WTC11 (cell line): ENCODE results near the gene PLXNA1. TPM values are rescaled to one million over a fixed set of nuclear protein-coding genes. Genes with fewer than 3 reads are reported as not detected.
A peak's percentile ranks its signal among the peaks of the same experiment; 100 is the strongest.

Experiments used
- ATAC-seq: fragments of 200-7000 bp; cut with Tn5 transposase; 2 replicates; pipeline ENCODE4 v1.10.0; 2021; ENCODE audit warnings: mild to moderate bottlenecking, moderate library complexity
- CTCF ChIA-PET: fragments of 300-600 bp; sonication (Branson Sonifier 250); formaldehyde crosslinking; loops from one replicate; lab custom pipeline; 2021; ENCODE audit warnings: antibody characterized with exemption; lab: Charles Lee
- POLR2A ChIA-PET: fragments of 350-600 bp; sonication (Branson Sonifier 250); formaldehyde crosslinking; loops from one replicate; lab custom pipeline; 2021; ENCODE audit warnings: antibody characterized with exemption; lab: Charles Lee
- DNase-seq: peaks from one replicate; pipeline ENCODE4 v3.0.0; 2021; ENCODE audit warnings: low spot score
- H3K27ac Mint-ChIP-seq: 2 replicates; pipeline ENCODE4 v1.8.0; 2021; ENCODE audit warnings: mixed read lengths
- H3K27me3 Mint-ChIP-seq: 2 replicates; pipeline ENCODE4 v1.8.0; 2021; ENCODE audit warnings: low read depth, mild to moderate bottlenecking, moderate library complexity, mixed read lengths
- H3K36me3 Mint-ChIP-seq: 2 replicates; pipeline ENCODE4 v1.8.0; 2021; ENCODE audit warnings: mixed read lengths
- H3K4me1 Mint-ChIP-seq: 2 replicates; pipeline ENCODE4 v1.8.0; 2022; ENCODE audit warnings: mixed read lengths
- H3K4me3 Mint-ChIP-seq: 2 replicates; pipeline ENCODE4 v1.8.0; 2021; ENCODE audit warnings: mild to moderate bottlenecking, moderate library complexity, mixed read lengths
- H3K9me3 Mint-ChIP-seq: 2 replicates; pipeline ENCODE4 v1.8.0; 2021; ENCODE audit warnings: mixed read lengths
- CREM ChIP-seq: sonication (generic); formaldehyde crosslinking; IDR thresholded peaks from 2 replicates; pipeline ENCODE4 v1.8.1; 2022; ENCODE audit warnings: mild to moderate bottlenecking, missing genetic modification reagents, moderate library complexity
- NFYB ChIP-seq: sonication (generic); formaldehyde crosslinking; conservative IDR thresholded peaks from 2 replicates; pipeline ENCODE4 v1.8.0; 2022; ENCODE audit warnings: low read depth, missing genetic modification reagents
- TP53 ChIP-seq: sonication (generic); formaldehyde crosslinking; IDR thresholded peaks from 2 replicates; pipeline ENCODE4 v1.8.1; 2023; ENCODE audit warnings: mild to moderate bottlenecking, missing genetic modification reagents
- ZNF121 ChIP-seq: sonication (generic); formaldehyde crosslinking; IDR thresholded peaks from 2 replicates; pipeline ENCODE4 v1.8.0; 2023; ENCODE audit warnings: missing genetic modification reagents
- ZNF232 ChIP-seq: sonication (generic); formaldehyde crosslinking; IDR thresholded peaks from 2 replicates; pipeline ENCODE4 v1.8.0; 2022; ENCODE audit warnings: mild to moderate bottlenecking, missing genetic modification reagents
- total RNA-seq: library from RNA; stranded (reverse); gene quantifications from 3 replicates; pipeline ENCODE4 v1.2.3, GENCODE V29; 2021
- TF ChIP-seq, protein P1 (sequence below): sonication (generic); formaldehyde crosslinking; IDR thresholded peaks from 2 replicates; pipeline ENCODE4 v1.8.1; 2022; ENCODE audit warnings: mild to moderate bottlenecking, moderate library complexity, missing genetic modification reagents
- TF ChIP-seq, protein P2 (sequence below): fragments of 250-450 bp; sonication (Bioruptor Pico); IDR thresholded peaks from 2 replicates; pipeline ENCODE4 v1.9.0; 2021; ENCODE audit warnings: mild to moderate bottlenecking, borderline replicate concordance
- TF ChIP-seq, protein P3 (sequence below): fragments of 250-450 bp; sonication (Bioruptor Pico); IDR thresholded peaks from 2 replicates; pipeline ENCODE4 v1.9.0; 2021; ENCODE audit warnings: moderate library complexity, mild to moderate bottlenecking, inconsistent platforms, borderline replicate concordance
- TF ChIP-seq, protein P4 (sequence below): sonication (generic); formaldehyde crosslinking; IDR thresholded peaks from 2 replicates; pipeline ENCODE4 v1.8.1; 2023; ENCODE audit warnings: mild to moderate bottlenecking, missing genetic modification reagents
- TF ChIP-seq, protein P5 (sequence below): sonication (generic); formaldehyde crosslinking; IDR thresholded peaks from 2 replicates; pipeline ENCODE4 v1.8.1; 2023; ENCODE audit warnings: mild to moderate bottlenecking, moderate library complexity, missing genetic modification reagents
- TF ChIP-seq, protein P6 (sequence below): sonication (generic); formaldehyde crosslinking; IDR thresholded peaks from 2 replicates; pipeline ENCODE4 v1.8.1; 2023; ENCODE audit warnings: mild to moderate bottlenecking, missing genetic modification reagents

The PLXNA1 gene
- total RNA-seq, 1 experiment from 2014 or later, result 53.8 TPM

DNA sequence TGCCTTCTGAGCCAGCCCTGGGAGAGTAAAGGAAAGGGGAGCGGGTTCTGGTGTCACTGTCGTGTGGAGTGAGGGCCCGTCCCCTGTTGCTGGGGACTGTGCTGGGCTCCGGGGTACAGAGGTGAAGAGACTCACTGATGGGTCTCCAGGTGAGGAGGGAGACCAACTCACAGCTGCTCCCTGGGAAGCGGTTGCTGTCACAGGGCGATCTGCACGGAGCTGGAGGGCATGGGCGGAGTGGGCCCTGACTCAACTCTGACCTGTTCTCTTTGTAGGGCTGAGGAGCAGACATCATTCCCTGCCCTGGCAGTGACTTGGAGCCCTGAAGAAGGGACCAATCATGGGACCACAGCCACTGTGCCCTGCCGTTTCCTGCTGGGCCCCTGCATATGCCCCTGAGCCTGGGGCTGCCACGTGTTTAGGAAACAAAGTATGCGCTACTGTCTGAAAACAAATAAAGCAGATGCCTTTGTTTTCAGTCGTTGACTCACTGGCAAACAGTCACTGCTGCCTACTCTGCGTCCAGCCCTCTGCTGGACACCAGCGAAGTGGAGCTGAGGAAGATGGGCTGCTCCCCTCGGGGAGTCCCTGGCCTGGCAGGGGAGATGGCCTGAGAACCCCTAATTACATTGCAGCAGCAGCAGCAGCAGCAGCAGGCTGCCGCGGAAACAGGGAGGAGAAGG lies 22.9 kb upstream of the PLXNA1 start:
- no peak overlapping the region for H3K4me3 Mint-ChIP-seq
- ATAC-seq, result peak; percentile 25
- H3K4me1 Mint-ChIP-seq, result peaks cover 16% of the 10 kb centered on the region
- peak overlapping the region; percentile 89 for H3K27ac Mint-ChIP-seq
- TF ChIP-seq, protein P1, sequence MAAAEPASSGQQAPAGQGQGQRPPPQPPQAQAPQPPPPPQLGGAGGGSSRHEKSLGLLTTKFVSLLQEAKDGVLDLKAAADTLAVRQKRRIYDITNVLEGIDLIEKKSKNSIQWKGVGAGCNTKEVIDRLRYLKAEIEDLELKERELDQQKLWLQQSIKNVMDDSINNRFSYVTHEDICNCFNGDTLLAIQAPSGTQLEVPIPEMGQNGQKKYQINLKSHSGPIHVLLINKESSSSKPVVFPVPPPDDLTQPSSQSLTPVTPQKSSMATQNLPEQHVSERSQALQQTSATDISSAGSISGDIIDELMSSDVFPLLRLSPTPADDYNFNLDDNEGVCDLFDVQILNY (CRISPR knock-in tag), result no peak
- TF ChIP-seq, protein P2, sequence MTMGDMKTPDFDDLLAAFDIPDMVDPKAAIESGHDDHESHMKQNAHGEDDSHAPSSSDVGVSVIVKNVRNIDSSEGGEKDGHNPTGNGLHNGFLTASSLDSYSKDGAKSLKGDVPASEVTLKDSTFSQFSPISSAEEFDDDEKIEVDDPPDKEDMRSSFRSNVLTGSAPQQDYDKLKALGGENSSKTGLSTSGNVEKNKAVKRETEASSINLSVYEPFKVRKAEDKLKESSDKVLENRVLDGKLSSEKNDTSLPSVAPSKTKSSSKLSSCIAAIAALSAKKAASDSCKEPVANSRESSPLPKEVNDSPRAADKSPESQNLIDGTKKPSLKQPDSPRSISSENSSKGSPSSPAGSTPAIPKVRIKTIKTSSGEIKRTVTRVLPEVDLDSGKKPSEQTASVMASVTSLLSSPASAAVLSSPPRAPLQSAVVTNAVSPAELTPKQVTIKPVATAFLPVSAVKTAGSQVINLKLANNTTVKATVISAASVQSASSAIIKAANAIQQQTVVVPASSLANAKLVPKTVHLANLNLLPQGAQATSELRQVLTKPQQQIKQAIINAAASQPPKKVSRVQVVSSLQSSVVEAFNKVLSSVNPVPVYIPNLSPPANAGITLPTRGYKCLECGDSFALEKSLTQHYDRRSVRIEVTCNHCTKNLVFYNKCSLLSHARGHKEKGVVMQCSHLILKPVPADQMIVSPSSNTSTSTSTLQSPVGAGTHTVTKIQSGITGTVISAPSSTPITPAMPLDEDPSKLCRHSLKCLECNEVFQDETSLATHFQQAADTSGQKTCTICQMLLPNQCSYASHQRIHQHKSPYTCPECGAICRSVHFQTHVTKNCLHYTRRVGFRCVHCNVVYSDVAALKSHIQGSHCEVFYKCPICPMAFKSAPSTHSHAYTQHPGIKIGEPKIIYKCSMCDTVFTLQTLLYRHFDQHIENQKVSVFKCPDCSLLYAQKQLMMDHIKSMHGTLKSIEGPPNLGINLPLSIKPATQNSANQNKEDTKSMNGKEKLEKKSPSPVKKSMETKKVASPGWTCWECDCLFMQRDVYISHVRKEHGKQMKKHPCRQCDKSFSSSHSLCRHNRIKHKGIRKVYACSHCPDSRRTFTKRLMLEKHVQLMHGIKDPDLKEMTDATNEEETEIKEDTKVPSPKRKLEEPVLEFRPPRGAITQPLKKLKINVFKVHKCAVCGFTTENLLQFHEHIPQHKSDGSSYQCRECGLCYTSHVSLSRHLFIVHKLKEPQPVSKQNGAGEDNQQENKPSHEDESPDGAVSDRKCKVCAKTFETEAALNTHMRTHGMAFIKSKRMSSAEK (CRISPR knock-in tag), result no peak
- no peak for DNase-seq
- H3K27me3 Mint-ChIP-seq, result no peaks in the 10 kb centered on the region
- H3K9me3 Mint-ChIP-seq, result no peaks in the 10 kb centered on the region
- CTCF ChIA-PET, result interaction anchor here (0.6 to 1.8 kb wide), 3 partner anchors 12 to 498 kb away, joined by 3 to 7 read pairs (median 3); no protein-coding TSS in a partner anchor
- POLR2A ChIA-PET, result no interaction called here
- H3K36me3 Mint-ChIP-seq, result no peaks in the 10 kb centered on the region

DNA sequence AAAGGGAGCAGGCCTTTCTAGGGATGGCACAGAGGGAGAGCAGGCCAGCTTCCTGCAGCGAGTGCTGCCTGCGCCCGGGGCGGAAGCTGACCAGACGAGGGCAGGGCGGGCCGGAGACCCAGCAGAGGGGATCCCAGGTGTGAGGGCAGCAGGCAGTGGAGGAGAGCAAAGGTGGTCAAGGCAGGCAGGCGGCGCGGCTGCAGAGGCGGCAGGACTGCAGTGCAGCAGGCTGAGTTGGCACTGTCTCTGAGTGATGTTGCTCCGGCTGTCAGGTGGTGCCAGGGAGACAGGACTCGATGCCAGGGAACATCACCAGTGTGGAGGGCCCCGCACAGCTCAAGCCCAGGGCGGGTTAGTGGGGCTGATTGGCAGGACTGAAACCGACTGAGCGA lies 22.3 kb upstream of the PLXNA1 start:
- ChIA-PET POLR2A (no interaction called here), CTCF (interaction anchor here (0.6 to 1.8 kb wide), 4 partner anchors 12 to 498 kb away, joined by 3 to 7 read pairs (median 4); partner anchors contain the start of gene PLXNA1)
- ATAC-seq, result peak; percentile 8; the same call in 1 of the 2 replicates
- Mint-ChIP-seq H3K9me3 (no peaks in the 10 kb centered on the region), H3K27me3 (no peaks in the 10 kb centered on the region), H3K27ac (peak overlapping the region; percentile 89), H3K4me3 (no peak overlapping the region), H3K4me1 (peaks cover 16% of the 10 kb centered on the region), H3K36me3 (no peaks in the 10 kb centered on the region)
- TF ChIP-seq, protein P3, sequence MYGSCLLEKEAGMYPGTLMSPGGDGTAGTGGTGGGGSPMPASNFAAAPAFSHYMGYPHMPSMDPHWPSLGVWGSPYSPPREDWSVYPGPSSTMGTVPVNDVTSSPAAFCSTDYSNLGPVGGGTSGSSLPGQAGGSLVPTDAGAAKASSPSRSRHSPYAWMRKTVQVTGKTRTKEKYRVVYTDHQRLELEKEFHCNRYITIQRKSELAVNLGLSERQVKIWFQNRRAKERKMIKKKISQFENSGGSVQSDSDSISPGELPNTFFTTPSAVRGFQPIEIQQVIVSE (CRISPR knock-in tag), result no peak
- TF ChIP-seq NFYB (CRISPR knock-in tag) (no peak), ZNF121 (CRISPR knock-in tag) (no peak), ZNF232 (no peak), TP53 (CRISPR knock-in tag) (no peak), CREM (no peak)
- TF ChIP-seq, protein P4, sequence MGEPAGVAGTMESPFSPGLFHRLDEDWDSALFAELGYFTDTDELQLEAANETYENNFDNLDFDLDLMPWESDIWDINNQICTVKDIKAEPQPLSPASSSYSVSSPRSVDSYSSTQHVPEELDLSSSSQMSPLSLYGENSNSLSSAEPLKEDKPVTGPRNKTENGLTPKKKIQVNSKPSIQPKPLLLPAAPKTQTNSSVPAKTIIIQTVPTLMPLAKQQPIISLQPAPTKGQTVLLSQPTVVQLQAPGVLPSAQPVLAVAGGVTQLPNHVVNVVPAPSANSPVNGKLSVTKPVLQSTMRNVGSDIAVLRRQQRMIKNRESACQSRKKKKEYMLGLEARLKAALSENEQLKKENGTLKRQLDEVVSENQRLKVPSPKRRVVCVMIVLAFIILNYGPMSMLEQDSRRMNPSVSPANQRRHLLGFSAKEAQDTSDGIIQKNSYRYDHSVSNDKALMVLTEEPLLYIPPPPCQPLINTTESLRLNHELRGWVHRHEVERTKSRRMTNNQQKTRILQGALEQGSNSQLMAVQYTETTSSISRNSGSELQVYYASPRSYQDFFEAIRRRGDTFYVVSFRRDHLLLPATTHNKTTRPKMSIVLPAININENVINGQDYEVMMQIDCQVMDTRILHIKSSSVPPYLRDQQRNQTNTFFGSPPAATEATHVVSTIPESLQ (CRISPR knock-in tag), result no peak
- TF ChIP-seq, protein P5, sequence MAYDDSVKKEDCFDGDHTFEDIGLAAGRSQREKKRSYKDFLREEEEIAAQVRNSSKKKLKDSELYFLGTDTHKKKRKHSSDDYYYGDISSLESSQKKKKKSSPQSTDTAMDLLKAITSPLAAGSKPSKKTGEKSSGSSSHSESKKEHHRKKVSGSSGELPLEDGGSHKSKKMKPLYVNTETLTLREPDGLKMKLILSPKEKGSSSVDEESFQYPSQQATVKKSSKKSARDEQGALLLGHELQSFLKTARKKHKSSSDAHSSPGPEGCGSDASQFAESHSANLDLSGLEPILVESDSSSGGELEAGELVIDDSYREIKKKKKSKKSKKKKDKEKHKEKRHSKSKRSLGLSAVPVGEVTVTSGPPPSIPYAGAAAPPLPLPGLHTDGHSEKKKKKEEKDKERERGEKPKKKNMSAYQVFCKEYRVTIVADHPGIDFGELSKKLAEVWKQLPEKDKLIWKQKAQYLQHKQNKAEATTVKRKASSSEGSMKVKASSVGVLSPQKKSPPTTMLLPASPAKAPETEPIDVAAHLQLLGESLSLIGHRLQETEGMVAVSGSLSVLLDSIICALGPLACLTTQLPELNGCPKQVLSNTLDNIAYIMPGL (CRISPR knock-in tag), result no peak
- TF ChIP-seq, protein P6, sequence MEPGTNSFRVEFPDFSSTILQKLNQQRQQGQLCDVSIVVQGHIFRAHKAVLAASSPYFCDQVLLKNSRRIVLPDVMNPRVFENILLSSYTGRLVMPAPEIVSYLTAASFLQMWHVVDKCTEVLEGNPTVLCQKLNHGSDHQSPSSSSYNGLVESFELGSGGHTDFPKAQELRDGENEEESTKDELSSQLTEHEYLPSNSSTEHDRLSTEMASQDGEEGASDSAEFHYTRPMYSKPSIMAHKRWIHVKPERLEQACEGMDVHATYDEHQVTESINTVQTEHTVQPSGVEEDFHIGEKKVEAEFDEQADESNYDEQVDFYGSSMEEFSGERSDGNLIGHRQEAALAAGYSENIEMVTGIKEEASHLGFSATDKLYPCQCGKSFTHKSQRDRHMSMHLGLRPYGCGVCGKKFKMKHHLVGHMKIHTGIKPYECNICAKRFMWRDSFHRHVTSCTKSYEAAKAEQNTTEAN (CRISPR knock-in tag), result no peak
- no peak for DNase-seq
